Stimulated activated naive CD8-positive, alpha-beta T cell treated with anti-CD3 and anti-CD28 coated beads, Interleukin-15, Interleukin-2, amounts not matched to agents 100 ng/mL and 50 ng/mL, for 24 hours (primary cell): Measurements from ENCODE around the gene CEMP1.
"Not testable (repeated sequence)": the region's sequence is repeated elsewhere in the genome, so short reads cannot be mapped to it uniquely, and the experiment has no call there.

Experiments
- H3K27ac Mint-ChIP-seq: one replicate; pipeline ENCODE4 v1.8.0; 2021; ENCODE audit warnings: mild to moderate bottlenecking, mixed read lengths
- H3K27me3 Mint-ChIP-seq: one replicate; pipeline ENCODE4 v1.8.0; 2021; ENCODE audit warnings: mixed read lengths
- H3K36me3 Mint-ChIP-seq: one replicate; pipeline ENCODE4 v1.8.0; 2021; ENCODE audit warnings: low read depth, mixed read lengths
- H3K4me1 Mint-ChIP-seq: one replicate; pipeline ENCODE4 v1.8.0; 2021; ENCODE audit warnings: low read depth, mixed read lengths
- H3K4me3 Mint-ChIP-seq: one replicate; pipeline ENCODE4 v1.8.0; 2021; ENCODE audit warnings: mild to moderate bottlenecking, mixed read lengths
- H3K9me3 Mint-ChIP-seq: one replicate; pipeline ENCODE4 v1.8.0; 2021; ENCODE audit warnings: mixed read lengths

Gene CEMP1

DNA sequence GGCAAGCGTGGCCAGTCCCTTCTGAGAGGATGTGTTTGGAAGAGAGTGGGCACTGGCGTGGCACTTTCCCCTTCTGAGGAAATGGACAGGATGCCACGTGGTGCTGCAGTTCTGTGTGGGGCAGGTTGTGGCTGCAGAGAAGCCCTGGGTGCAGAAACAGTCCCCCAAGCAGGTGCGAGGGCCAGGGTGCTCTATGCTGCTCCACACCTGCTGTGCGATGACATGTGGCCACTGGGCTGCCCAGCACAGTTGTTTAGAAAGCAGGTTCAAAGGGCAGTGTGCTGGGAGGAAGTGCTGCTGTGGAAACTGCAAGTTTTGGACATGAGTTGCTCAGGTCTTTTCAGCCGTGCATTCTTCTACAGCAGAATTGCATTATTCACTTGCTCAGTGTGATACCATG is 10.2 kb upstream of the CEMP1 start:
- peaks cover 54% of the 10 kb centered on the region for H3K4me1 Mint-ChIP-seq
- not testable (repeated sequence) for H3K36me3 Mint-ChIP-seq, H3K27me3 Mint-ChIP-seq, H3K9me3 Mint-ChIP-seq, H3K27ac Mint-ChIP-seq, H3K4me3 Mint-ChIP-seq

DNA sequence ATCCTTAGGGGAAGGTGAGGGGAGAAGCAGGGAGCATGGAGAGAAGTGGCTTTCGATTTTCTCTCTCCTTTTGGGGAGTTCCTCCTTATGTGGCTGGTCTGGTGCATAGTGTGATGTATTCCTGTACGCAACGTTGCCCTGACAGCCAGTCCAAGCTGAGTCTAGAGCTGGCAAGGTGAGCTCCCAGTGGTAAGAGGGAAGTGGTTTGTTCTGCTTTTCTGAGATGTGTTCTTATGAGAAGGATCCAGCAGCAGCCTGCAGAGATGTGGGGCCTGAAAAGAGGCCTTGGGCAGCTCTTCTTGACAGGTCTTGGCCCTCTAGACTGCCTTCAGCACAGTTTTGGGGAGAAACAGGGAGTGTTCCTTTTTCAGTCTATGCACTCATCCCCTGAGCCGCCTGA is 9.7 kb upstream of the CEMP1 start:
- H3K4me3 Mint-ChIP-seq, H3K27me3 Mint-ChIP-seq, H3K27ac Mint-ChIP-seq, H3K9me3 Mint-ChIP-seq, H3K36me3 Mint-ChIP-seq: not testable (repeated sequence)
- H3K4me1 Mint-ChIP-seq: peaks cover 55% of the 10 kb centered on the region

DNA sequence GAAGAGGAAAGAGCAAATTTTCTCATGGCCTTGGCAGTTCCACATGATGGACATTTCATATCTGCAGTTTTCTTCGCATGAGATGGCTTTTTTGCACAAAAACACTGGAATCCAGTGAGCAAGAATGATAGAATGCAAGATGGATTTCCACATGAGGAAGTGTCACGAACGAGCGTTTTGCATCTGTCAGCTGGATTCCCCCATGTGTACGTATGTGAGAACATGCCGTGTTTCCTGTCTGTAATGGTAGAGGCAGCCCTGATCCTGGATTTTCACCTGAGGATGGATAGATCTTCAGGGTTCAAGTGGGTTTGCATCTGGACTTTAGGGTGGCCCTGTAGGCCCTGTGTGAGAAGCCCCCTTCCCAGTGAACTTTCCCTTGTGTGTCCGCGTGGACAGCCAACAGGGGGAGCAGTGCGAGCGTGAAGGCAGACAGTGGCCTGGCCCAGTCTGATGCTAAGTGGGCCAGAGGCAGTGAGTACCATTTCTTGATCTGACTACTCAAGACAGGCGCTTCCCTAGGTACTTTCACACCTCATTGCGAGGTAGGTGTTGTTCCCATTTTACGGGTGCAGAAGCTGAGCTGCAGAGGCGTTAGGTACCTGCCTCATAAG is 8.7 kb upstream of the CEMP1 start:
- not testable (repeated sequence) for H3K36me3 Mint-ChIP-seq, H3K27me3 Mint-ChIP-seq, H3K27ac Mint-ChIP-seq, H3K9me3 Mint-ChIP-seq
- Mint-ChIP-seq H3K4me3 (peak overlapping the region; percentile 86), H3K4me1 (peaks cover 50% of the 10 kb centered on the region)

DNA sequence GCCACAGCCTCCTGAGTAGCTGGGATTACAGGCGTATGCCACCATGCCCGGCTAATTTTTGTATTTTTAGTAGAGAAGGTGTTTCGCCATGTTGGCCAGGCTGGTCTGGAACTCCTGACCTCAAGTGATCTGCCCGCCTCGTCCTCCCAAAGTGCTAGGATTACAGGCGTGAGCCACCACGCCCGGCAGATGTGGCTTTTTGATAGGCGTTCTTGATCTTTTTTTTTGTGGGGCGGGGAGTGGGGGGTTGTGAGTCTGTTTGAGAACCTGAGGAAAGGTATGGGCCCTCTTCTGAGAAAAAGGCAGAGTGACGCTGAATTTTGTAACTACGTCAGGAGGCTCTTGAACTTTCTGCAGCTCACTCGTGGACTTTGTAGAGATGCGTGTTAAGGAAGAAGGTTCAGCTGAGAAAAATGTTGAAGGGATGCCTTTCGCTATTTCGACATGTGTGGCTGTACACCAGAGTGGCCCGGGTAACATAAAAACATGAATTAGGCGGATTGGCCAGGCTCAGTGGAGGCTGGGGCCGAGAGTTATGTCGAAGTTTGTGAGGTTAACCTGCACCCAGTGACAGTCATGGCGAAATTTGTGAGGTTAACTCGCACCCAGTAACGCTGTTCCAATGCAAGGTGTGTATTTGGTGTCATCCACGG is 8.1 kb upstream of the CEMP1 start:
- Mint-ChIP-seq H3K4me3 (peak overlapping the region; percentile 86), H3K27ac (peak overlapping the region; percentile 74), H3K4me1 (peaks cover 49% of the 10 kb centered on the region)
- not testable (repeated sequence) for H3K36me3 Mint-ChIP-seq, H3K27me3 Mint-ChIP-seq, H3K9me3 Mint-ChIP-seq

DNA sequence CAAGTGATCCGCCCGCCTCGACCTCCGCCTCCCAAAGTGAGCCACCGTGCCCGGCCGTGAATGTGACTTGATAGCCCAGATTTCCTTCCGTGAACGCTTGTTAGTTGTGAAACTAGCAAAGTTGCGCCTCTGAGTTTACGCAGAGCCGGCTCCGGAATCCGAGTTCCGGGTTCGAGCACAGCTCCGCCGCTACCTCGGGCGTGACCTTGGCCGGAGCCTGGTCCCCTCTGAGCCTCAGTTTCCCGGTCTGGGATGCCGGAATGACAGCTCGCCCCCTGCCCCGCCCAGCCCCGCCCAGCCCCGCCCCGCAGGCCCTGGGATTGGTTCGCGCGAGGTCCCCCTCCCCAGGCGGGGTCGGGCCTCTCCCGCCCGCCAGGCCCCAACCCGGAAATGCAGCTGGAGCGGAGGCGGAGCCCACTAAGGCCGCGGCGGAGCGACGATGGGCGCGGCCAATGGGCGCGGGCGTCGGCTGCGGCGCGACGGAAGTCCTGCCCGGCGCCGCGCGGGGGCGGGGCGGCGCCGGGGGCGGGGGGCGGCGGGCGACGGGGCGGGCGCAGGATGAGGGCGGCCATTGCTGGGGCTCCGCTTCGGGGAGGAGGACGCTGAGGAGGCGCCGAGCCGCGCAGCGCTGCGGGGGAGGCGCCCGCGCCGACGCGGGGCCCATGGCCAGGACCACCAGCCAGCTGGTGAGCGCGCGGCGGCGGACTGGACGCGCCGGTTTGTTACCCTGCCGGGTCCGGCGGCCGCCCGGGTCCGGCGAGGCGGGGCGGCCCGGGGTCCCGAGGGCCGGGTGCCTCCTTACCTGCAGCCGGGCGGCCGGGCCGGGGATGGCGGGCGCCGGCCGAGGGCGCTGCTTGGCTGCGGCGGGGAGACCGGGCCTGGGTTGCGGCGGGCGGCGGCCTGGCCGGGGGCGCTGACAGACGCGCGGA is 6.5 kb upstream of the CEMP1 start, which contains the start of gene PDPK1:
Gene PDPK1, plus strand, starts transcription at position 571 of the 929 bp plus-strand sequence. Its CDS starts 92 bp downstream, at position 663.
- H3K4me1 Mint-ChIP-seq: peaks cover 54% of the 10 kb centered on the region

DNA sequence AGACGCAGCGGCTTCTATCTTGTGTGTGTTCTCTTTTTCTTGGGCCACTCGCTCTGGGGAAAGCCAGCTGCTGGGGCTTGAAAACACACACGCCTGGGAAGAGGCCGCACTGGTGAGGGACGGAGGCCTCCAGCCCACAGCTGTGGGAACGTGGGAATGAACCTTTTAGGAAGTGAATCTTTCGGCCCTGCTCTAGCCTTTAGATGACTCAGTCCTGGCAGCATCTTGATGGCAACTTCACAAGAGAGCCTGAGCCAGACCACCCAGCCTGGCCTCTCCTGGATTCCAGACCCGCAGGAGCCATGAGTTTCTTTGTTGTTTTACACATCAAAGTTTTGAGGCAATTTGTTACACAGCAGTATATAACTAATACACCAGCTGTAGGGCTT is 4.4 kb upstream of the CEMP1 start:
- Mint-ChIP-seq H3K4me3 (no peak overlapping the region), H3K36me3 (peaks cover 4% of the 10 kb centered on the region), H3K27me3 (no peaks in the 10 kb centered on the region), H3K9me3 (no peaks in the 10 kb centered on the region), H3K27ac (no peak overlapping the region), H3K4me1 (peaks cover 54% of the 10 kb centered on the region)

More for the DNA sequence above, 6.5 kb upstream of the CEMP1 start, which contains the start of gene PDPK1:
- Mint-ChIP-seq H3K27me3 (no peaks in the 10 kb centered on the region), H3K9me3 (no peaks in the 10 kb centered on the region), H3K36me3 (peaks cover 4% of the 10 kb centered on the region), H3K4me3 (peak within 1 kb of the TSS; percentile 86), H3K27ac (peak within 1 kb of the TSS; percentile 81)

DNA sequence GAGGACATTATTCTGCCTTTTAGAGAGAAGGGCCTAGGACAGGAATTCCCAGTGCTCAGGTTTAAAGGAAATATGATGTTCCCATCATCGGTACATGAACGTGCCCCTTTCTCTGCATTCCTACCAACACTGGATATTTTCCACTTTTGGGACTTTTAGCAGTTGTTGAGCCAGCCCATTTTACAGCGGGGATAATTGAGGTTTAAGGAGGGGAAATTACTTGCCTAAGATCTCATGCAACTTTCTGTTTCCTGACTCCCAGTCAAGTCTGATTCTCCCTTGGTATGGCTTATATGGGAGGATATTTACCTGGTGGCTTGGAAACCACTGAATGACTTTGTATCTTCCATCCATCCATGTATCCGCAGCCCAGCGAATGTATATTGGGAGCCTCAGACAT is 3.1 kb upstream of the CEMP1 start:
- H3K4me3 Mint-ChIP-seq: not testable (repeated sequence)
- peaks cover 41% of the 10 kb centered on the region for H3K4me1 Mint-ChIP-seq

DNA sequence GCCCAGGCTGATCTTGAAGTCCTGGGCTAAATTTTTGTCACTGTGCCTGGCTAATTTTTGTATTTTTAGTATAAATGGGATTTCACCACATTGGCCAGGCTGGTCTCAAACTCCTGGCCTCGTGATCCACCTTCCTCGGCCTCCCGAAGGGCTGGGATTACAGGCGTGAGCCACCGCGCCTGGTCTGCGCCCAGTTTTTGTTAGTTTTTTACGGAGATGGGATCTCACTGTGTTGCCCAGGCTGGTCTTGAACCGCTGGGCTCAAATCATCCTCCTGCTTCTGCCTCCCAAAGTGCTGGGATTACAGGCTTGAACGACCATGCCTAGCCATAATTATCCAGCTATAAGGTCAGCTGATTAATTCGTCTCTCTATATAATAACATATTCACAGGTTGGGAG is 2.7 kb upstream of the CEMP1 start:
- peaks cover 37% of the 10 kb centered on the region for H3K4me1 Mint-ChIP-seq
- no peaks in the 10 kb centered on the region for H3K27me3 Mint-ChIP-seq
- H3K9me3 Mint-ChIP-seq: no peaks in the 10 kb centered on the region
- no peaks in the 10 kb centered on the region for H3K36me3 Mint-ChIP-seq
- no peak overlapping the region for H3K27ac Mint-ChIP-seq
- H3K4me3 Mint-ChIP-seq: peak overlapping the region; percentile 47

More for the DNA sequence above, 3.1 kb upstream of the CEMP1 start:
- H3K36me3 Mint-ChIP-seq, H3K27me3 Mint-ChIP-seq, H3K9me3 Mint-ChIP-seq, H3K27ac Mint-ChIP-seq: not testable (repeated sequence)

DNA sequence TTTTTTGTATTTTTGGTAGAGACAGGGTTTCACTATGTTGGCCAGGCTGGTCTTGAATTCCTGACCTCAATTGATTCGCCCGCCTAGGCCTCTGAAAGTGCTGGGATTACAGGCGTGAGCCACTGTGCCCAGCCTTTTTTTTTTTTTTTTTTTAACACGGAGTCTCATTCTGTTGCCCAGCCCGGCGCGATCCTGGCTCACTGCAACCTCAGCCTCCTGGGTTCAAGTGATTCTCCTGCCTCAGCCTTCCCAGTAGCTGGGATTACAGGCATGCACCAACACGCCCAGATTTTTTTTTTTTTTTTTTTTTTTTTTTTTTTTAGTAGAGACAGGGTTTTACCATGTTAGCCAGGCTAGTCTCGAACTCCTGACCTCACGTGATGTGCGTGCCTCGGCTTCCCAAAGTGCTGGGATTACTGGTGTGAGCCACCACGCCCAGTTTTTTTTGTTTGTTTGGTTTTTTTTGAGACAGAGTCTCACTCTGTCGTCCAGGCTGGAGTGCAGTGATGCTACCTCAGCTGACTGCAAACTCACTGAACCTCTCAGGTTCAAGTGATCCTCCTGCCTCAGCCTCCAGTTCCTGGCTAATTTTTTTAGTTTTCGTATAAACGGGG is 2.0 kb upstream of the CEMP1 start:
- not testable (repeated sequence) for H3K9me3 Mint-ChIP-seq, H3K27me3 Mint-ChIP-seq, H3K36me3 Mint-ChIP-seq
- H3K4me1 Mint-ChIP-seq: peaks cover 33% of the 10 kb centered on the region
- peak overlapping the region; percentile 97 for H3K27ac Mint-ChIP-seq
- H3K4me3 Mint-ChIP-seq: peak overlapping the region; percentile 88

DNA sequence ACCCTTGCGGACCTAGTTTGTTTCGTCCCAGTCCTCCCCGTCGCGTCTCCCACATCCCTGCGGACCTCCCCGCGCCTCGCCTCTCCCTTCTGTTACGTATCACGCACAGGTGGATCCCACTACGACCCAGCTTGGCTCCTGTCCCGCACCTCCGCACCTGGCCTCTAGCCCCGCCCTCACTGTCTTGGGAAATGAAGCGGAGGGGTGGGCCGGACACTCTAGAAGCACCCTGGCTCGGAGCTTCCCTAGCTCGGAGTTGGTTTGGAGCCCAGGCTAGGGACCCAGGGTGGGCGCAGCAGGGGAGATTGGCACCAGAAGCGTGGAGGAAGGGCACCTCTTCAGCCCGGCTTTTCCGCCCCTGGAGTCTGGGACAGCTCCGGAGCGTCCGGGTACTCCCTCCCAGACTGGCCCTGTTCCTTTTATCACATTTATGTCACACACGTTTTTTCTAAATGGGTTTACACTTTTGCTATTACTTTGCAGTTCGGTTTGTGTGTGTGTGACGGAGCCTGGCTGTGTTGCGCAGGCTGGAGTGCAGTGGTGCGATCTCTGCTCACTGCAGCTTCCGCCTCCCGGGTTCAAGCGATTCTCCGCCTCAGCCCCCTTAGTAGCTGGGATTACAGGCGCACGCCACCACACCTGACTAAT is 1.4 kb upstream of the CEMP1 start:
- H3K9me3 Mint-ChIP-seq: no peaks in the 10 kb centered on the region
- H3K27me3 Mint-ChIP-seq: no peaks in the 10 kb centered on the region
- peaks cover 33% of the 10 kb centered on the region for H3K4me1 Mint-ChIP-seq
- no peaks in the 10 kb centered on the region for H3K36me3 Mint-ChIP-seq
- peak overlapping the region; percentile 97 for H3K27ac Mint-ChIP-seq
- H3K4me3 Mint-ChIP-seq: peak overlapping the region; percentile 88

DNA sequence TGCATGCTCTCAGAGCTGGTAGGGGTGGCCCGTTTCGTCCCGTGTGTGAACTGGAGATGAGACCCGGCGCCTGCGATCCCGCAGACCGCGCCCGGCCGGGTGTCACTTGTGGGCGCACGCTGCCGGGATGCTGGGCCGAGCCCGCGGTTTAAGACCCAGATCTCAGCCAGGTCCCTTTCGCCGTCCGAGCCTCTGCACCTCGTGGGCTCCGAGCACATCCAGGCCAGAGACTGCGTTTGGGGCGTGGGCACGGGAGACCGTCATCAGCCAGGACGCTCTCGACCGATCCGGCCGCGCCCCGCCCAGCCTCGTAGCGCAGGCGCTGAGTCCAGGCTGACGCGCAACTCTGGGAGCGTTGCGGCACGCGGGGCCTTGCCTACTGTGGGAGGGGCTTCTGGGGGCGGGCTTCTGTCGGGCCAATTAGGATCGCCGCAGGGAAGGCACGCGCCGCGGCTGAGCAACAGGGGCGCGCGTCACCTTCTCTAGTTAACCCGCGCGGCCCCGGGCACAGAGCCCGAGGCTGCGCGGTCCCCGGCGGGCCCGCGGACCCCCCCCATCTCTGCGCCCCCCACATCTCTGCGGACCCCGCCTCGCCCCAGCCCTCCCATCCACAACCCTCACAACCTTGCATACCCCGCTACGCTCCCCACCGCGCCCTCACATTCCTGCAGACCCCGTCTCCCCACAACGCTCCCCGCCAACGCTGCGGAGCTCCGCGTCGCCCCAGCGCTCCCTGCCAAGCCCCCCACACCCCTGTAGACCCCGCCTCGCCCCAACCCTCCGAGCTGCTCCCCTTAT is 687 bp upstream of the CEMP1 start:
- Mint-ChIP-seq H3K36me3 (no peaks in the 10 kb centered on the region), H3K9me3 (no peaks in the 10 kb centered on the region), H3K4me3 (peak overlapping the region; percentile 88), H3K27me3 (no peaks in the 10 kb centered on the region), H3K27ac (peak overlapping the region; percentile 97), H3K4me1 (peaks cover 27% of the 10 kb centered on the region)

DNA sequence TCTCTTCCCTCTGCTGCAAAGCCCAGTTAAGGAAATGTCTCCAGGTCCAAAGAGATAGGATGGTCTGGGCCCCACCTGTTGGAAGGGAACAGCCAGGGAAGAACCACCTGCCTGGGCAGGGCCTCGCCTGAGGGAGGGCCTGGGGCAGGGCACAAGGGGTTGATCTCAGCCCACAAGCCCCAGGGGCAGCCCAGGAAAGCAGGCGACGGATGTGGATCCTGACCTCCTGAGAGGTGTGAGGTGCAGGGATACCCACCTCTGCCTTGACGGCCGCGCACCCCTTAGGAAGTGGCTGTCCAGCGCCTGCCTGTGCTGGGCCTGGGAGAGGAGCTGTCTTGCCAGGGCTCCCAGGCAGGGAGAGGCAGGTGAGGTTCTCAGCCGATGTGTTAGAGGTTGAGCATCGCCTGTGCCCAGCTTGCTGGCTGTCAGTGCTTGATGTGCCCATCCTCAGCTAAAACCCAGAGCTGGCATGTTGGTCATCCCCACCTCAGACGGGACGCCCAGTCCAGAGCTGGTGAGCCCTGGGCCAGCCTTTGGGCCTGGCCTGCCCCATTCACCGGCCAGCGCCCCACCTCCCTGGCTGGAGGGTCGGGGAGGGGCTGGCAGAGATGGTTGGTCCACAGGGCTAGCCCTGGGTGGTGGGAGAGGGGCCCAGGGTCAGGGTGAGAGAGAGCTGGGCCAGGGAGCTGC is 434 bp downstream of the CEMP1 start:
- Mint-ChIP-seq H3K36me3 (peaks cover 6% of the 10 kb centered on the region), H3K4me1 (peaks cover 23% of the 10 kb centered on the region), H3K9me3 (no peaks in the 10 kb centered on the region), H3K27me3 (no peaks in the 10 kb centered on the region), H3K27ac (peak overlapping the region; percentile 76), H3K4me3 (peak overlapping the region; percentile 88)

DNA sequence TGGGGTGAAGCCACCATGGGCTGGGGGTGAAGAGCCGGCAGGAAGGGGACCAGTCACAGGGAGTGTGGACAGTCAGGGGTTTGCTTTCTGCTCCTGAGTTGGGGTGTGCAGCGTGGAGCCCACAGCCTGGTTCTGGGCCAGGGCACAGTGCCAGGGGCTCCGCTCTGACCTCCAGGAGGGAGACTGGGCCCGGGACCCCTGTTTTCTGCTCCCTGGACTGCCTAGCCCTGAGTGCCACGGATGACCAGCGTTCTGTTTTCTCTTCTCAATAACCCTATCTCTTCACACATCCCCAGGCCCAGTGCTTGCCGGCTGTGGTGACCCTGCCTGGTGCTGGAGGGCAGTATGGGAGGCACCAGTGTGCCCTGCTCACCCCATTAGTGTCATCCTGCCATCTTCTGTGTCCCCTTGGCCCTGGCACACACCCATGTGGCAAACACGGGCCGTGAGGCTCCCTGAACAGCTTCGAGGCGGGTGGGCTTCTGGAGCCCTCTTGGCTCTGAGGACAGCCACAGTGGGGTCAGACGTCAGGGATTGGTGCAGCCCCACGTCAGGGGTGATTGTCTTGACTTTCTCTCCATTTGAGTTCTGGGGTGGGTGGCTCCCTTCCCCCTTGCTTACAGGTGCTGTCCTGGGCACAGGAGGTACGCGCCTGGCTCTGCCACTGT is 1.1 kb downstream of the CEMP1 start:
- Mint-ChIP-seq H3K27ac (peak overlapping the region; percentile 67), H3K4me1 (peaks cover 23% of the 10 kb centered on the region), H3K9me3 (no peaks in the 10 kb centered on the region), H3K4me3 (no peak overlapping the region), H3K27me3 (no peaks in the 10 kb centered on the region), H3K36me3 (peaks cover 6% of the 10 kb centered on the region)
